HG03175 (cell line): ENCODE measurements around the gene CBR1.

Source experiments
- ATAC-seq: cut with Tn5 transposase; IDR thresholded peaks from one replicate; pipeline ENCODE4 v1.9.1; 2021; ENCODE audit warnings: mild to moderate bottlenecking, moderate library complexity; ENCODE audit not compliant: unreplicated experiment

Gene CBR1

DNA sequence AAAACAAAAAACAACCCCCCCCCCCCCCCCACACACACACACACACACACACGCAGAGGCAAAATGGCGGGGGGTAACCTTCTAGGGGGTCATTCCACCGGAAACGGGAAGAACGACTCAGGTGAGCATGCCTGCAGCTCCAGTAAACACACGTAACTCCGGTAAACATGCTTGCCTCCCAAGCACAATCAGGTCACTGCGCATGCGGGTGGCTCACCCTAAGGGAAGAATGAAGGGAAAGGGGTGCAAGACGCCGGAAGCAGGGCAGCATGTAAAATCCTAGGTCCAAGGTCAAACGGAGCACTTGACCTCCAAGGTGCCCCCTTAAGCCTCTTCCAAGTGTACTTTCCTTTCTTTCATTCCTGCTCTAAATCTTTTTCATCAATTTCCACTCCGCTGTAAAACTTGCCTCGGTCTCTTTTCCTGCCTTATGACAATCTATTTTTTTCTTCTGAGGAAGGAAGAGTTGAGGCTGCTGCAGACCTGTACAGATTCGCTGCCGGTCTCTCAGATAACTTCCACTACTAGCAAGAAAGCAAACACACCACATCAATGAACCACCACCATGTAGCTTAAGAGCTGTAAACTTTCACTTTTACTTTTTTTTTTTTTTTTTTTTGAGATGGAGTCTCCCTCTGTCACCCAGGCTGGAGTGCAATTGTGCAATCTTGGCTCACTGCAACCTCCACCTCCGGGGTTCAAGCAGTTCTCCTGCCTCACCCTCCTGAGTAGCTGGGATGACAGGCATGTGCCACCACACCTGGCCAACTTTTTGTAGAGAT lies 44.0 kb downstream of the CBR1 start:
- no peak for ATAC-seq

DNA sequence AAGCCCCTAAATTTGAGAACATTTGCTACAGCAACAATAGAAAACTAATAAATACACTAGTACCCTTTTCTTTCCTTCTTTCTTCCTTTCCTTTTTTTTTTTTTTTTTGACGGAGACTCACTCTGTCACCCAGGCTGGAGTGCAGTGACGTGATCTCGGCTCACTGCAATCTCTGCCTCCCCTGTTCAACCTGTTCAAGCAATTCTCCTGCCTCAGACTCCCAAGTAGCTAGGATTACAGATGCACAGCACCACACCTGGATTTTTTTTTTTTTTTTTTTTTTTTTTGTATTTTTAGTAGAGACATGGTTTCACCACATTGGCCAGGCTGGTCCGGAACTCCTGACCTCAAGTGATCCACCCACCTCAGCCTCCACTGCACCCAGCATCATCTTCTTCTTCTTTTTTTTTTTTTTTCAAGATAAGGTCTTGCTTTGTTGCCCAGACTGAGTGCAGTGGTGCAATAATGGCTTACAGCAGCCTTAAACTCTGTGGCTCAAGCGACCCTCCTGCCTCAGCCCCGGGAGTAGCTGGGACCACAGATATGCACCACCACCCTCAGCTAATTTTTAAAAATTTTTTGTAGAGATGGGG lies 45.4 kb downstream of the CBR1 start:
- no peak for ATAC-seq

- no peak for ATAC-seq
Observed at GRCh38 chr21:36117286-36117741, 47.5 kb downstream of the CBR1 start.

DNA sequence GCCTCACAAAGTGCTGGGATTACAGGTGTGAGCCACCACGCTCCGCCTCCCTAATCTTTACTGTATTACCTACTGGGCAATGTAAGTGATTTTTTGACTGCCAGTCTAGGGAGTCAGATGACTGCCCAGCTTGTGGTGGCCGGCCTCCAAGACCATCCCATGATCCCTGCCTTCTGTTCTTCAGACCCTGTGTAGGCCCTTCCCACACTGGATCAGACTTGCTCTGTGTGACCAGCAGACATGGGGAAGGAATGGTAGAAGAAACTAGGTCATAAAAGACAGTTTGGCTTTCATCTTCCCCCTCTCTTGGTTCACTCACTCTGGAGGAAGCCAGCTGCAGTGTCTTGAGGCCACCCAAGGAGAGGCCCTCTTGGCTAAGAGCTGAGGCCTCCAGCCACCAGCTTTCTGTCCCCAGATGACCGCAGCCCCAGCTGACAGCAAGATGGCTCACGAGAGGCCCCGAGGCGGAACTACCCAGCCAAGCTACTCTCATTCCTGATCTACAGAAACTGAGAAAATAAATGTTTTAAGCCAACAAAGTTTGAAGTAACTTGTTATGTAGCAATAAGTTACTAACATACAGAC lies 50.6 kb downstream of the CBR1 start:
- no peak for ATAC-seq
